Heart left ventricle (tissue), 13 donors: Measurements from ENCODE around the gene IPO4.

Experiments
- CTCF ChIP-seq, 12 donors: fragments of 200-600 bp; sonication (generic) in 4 of 12; IDR thresholded peaks; one replicate each; pipeline versions ENCODE4 v1.5.0 to v1.8.0; 2018 to 2022; ENCODE audit warnings: antibody characterized with exemption in 12 of 12, mild to moderate bottlenecking in 5 of 12
- POLR2A ChIP-seq, 2 donors: fragments of 450-650 bp; IDR thresholded peaks; one replicate each; pipeline ENCODE4 v1.6.1; 2017; ENCODE audit warnings: antibody characterized with exemption in 2 of 2, mild to moderate bottlenecking in 2 of 2, moderate library complexity in 2 of 2
- donor health status: ischemic (EF 13 %, LVEDD 7.1; RV severe dilation, severe dysfunction).
- donor health status: DM: no; HTN: yes; CAD: no.
- donor health status: DM: no; HTN: no; CAD: no.
- donor health status: ischemic (EF 25% LVEDD 6.9; RV normal size, moderate dysfunction).
- donor health status: ischemic (EF 25% LVEDD 5.7; RV mildly dilated, moderate dysfunction).
- donor health status: ischemic (EF 35%, LVEDD 5.7; RV mildly dilated, moderate dysfunction).
- donor health status: nonischemic (EF 11% LVEDD 7.7; RV severe dilation, severe dysfunction).
- donor health status: DM: yes; HTN: yes; CAD: no.
- donor health status: PGD.
- donor health status: ischemic (EF 29% LVEDD 5.4; RV normal size, mild dysfunction).
- donor health status: nonischemic (EF 23%, LVEDD 6.1; RV moderate dilation, normal function).

- TF ChIP-seq POLR2A (IDR thresholded peaks at IDR 0.05), result no peak
- TF ChIP-seq CTCF (IDR thresholded peaks at IDR 0.05), result no peak
Observed at GRCh38 chr14:24164518-24164991, 24.1 kb downstream of the IPO4 start.
